NCI-H128 (cell line): ENCODE measurements around the gene PROC.
"Not testable (repeated sequence)": the region's sequence is repeated elsewhere in the genome, so short reads cannot be mapped to it uniquely, and the experiment has no call there.

ENCODE experiments used
- DNase-seq: peaks from one replicate; lab custom pipeline; 2025; ENCODE audit not compliant: unreplicated experiment; lab: John Stamatoyannopoulos, UW

The PROC gene

DNA sequence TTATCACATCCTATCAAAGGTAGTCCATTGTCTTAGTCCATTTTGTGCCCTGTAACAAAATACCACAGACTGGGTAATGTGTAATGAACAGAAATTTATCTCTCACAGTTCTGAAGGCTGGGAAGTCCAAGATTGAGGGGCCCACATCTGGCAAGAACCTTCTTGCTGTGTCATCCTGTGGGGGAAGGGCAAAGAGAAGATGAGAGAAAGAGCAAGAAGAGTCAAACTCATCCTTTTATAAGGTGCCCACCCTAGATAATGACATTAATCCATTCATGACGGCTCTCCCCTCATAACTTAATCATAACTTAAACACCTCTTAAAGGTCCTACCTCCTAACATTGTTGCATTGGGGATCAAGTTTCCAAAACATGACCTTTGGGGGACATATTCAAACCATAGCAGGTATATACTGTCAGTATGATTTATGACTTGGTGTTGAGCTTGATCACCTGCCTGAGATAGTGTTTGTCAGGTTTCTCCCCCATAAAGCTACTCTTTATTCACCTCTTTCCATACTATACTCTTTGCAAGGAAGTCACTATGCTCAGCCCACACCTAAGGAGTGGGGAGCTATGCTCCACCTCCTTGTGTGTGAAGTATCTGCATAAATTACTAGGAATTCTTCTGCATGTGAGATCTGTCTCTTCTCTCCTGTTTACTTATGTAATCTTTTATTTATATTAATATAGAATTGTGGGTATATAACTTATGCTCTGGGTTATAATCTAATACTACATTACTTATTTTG lies 25.2 kb upstream of the PROC start:
- no peak for DNase-seq

DNA sequence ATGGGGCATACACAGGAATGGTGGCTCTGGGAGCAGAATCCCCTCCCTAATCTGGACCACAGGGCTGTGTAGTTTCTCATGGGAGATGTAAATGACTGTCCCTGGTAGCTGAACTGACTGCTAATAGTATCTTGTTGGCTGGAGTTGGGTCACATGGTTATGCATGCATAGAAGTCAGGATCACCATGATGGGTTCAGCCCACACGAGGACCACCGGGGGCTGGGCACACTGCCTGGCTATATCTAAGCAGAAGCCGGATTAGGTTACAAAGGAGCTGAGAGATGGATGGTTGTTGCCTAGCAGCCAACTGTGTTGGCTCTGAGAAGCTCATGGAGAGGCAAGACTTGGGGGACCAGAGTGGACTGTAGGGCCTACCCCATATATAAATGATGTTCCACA lies 23.7 kb upstream of the PROC start:
- DNase-seq = no peak

DNA sequence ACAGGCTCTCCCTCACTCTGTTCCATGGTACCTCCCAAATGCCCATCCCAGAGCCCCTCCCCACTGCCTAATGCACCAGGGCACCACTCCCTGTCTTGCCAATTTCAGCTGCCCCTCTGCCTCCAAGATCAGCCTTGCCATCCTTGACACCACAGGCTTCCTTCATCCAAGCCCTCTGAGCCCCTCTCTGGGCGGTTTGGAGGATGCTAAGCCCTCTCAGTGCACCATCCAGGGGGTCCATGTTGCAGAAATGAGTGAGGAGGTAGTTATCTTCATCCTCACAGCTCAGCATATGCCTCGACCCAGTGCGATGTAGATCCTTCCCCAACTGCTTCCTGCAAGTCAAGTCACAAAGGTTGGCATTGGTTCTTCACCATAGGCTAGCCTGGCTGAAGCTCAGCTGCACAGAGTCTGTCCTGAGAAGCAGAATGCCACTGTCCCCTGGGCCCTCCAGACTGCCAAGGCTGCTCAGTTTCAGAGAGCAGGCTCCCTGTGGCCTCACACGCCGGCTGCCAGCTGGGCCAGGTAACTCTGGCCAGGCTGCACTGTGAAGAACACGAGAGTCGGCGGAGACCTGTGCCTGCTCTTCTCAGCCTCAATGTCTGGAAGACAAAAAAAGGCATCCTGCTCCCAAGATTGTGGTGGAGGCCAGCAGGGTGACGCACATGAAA lies 20.5 kb upstream of the PROC start:
- DNase-seq = no peak

DNA sequence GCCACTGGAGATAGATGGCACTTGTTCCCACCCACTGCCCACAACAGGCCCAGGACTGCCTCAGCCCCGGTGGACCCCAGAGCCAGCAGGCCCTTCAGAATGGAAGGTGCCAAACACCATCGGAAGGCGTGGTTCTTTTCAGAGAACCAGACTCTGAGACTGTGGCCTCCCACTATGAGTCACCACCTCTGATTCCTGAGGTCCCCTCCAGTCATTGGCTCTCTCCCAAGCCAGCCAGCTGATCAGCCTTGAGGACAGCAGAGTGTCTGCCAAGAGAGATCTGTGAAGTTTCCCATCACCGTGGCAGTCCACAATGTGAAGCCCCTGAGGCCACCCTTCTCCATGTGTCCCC lies 20.0 kb upstream of the PROC start:
- no peak for DNase-seq

DNA sequence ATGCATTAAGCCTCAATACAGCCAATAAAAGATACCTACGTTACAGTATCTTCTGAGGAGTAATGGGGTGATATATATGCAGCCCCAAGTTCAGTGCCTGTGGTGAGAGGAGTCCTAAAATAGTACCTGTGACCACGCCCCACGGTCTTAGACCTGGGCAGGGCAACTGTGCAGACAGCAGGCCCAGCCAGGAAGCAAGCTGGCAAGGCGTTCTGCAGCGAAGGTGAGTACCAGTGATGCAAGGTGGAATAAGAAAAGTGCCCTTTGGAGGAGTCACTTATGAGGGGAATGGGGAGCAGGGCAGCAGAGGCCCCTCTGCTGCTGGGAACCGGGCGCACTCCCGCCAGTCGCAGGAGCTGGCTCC lies 17.7 kb upstream of the PROC start:
- no peak for DNase-seq

DNA sequence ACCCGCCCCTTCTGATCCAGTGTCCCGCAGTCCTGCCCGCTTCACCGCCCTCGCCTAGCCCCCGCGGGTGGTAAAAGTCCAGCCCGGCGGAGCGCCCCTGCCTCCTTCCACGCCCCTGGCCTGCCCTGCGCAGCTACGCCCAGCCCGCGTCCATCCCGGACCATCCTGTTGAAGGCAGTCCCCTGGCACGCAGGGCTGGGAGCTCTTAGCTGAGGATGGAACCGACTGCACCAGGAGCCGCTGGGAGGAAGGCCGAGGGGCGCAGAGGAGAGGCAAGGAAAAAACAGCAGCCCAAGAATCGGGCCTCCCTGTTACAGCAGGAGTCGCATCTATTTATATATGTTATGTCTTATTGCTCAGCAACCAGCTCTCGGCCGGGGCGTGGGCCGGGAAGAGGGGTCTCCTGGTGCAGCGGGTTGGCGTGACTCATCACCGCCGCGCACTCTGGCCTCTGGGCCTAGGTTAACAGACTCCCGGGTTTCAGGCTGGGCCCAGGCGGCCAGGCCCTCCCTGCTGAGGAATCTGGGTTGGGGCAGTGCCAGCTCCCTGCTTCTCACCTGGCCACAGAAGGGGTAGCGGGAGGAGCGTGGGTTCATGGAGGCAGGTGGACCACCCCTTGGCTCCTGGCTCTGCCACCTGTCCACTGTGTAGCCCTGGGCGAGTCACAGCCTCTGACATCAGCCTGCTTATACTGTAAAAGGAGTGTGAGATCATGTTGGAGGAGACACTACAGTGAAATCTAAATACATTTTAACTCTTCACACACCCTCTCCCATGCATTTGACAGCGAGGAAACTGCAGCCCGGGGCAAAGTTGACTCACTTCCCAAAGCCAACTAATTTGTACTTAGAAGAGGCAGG lies 17.1 kb upstream of the PROC start:
- no peak for DNase-seq

DNA sequence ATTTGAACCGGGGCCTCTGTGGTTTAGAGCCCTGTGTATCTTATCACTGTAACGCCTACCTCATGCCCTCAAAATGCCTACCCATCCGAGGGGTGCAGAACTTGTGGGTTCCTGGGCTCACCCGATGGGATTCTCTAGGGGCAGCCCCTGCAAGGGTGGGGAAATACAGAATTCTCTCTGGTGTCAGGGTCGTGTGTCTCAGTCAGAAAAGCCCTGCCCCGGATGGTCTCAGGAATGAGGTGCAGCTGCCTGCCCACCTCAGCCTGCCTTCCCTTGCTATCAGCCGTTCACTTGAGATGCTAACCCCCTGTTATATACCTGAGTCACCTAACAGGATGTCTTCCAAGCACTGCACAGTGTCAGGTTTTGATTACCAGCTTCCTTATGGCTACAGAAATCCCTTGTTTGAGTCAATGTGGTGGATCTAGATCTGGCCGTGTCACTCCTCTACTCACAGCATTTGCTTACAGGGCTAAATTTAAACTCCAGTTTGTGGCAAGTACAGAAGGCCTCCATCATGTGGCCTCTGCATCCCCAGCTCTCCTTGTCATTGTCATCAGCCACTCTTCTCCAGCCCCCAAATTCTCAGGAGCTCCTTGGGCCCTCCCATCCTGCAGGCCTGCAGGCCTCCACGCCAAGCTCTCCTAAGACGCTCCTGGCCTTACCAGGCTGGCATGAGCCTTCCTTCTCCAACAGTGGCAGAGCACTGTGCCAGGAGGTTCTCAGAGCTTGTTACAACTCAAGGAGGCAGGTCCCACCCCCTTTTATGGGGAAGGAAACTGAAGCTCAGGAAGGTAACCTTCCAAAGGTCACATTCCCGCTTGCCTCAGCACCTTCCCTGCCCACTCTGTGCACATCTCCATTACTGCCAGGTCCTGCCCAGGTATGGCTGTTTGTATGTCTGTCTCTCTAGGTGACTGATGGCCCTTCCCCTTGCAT lies 16.2 kb upstream of the PROC start:
- no peak for DNase-seq

DNA sequence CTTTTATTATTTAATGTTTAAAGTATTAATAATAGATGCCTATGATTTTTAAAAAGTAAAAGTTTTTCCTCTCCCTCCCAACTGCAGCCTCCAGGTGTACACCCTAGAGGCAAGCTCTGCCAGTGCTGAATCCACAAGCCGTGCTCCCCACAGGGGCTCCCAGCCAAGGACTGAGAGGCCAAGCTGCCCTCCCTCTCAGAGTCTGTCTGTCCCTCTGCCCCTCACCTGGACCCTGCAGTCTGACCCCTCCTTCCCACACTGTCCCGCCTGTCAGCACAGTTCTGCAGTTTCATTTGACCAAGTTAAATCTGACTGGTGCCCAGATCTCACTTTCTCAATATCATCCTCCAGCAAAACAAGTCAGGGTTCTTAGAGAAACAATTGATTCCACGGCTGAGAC lies 14.8 kb upstream of the PROC start:
- no peak for DNase-seq

DNA sequence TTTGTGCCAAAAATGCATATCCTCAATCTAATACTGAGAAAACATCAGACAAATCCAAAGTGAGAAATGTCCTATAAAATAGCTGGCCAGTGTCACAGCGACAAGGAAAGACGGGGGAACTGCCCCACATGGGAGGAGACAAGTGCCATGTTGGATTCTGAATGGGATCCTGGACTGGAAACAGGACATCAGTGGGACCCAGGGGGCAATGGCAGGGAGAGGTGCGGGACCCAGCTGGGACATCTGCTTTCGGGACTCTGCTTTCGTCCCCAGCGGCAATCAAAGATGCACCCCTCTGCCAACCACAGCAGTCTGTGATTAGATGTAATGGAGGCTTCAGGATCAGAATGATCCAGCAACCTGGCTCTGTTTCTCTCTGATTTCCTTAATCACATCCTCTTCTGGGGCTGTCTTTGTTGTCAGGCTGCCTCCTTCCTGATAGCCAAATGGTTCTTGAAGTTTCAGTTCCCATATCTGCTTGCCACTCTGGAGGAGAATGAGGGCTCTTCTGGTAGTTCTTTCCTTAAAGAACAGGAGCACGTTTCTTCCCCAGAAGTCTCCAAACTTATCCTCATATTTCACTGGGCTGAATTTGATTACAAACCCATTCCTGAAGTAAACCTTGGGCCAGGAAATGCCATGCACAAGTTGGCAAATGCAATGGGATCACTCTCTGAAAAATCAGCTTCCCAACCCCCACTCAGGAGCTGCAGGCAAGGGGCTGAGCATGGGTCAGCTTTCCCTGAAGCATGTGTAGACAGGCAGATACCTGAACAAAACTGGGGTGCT lies 13.6 kb upstream of the PROC start:
- DNase-seq = no peak

DNA sequence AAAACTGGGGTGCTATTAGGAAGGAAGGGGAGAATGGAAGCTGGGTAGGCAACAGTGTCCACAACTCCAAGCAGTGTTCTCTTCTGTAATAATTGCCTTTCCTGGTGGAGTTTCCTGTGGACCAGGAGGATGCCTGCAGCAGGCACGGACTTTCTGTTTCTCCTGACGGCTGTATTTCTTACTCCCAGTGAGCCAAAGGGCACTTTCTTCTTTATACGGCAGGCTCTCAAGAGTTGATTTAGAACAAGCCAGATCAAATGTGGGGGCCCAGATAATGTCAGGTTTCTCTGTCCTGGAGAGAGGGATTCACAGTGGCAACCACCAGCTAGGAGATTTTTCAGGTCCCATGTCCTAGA lies 13.0 kb upstream of the PROC start:
- no peak for DNase-seq

DNA sequence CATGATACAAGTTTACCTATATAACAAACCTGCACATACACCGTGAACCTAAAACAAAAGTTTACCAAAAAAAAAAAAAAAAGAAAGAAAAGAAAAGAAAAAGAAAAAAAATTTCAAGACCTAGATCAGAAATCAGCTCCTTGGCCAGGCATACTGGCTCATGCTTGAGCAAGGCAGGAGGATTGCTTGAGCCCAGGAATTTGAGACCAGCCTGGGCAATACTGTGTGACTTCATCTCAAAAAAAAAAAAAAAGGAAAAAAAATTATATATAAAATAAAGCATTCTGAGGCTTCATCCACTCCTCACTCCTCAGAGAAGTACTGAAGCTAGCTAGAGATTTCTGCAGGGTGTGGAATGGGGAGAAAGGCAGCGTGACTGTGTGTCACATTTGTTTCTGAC lies 11.8 kb upstream of the PROC start:
- no peak for DNase-seq

DNA sequence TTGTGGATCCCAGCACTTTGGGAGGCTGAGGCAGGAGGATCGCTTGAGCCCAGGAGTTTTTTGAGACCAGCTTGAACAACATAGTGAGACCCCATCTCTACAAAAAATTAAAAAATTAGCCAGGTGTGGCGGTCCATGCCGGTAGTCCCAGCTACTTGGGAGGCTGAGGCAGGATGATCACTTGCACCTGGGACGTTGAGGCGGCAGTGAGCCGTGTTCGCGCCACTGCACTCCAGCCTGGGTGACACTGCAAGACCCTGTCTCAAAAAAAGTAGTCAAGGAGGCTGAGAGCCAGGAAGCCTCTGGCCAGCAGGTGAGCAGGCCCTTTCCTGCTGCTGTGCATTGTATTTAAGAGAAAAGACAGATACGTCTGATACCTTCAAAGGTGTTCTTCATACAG lies 11.1 kb upstream of the PROC start:
- no peak for DNase-seq

DNA sequence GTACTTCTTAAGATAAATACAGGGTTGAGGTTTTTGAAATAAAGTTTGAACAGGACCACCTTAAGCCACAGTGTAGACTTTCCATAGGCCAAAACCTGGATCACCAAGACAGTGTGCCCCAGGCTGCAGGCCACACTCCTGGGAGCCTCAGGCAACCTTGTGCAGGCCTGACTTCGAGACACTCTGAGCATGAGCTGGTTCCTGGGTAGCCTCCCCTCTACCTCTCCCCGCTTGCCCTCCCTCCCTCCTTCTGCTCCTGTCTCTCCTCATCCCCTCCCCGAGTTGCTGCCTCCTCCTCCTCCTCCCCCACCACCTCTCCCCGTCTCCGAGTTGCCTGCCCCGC lies 10.6 kb upstream of the PROC start:
- DNase-seq = no peak

DNA sequence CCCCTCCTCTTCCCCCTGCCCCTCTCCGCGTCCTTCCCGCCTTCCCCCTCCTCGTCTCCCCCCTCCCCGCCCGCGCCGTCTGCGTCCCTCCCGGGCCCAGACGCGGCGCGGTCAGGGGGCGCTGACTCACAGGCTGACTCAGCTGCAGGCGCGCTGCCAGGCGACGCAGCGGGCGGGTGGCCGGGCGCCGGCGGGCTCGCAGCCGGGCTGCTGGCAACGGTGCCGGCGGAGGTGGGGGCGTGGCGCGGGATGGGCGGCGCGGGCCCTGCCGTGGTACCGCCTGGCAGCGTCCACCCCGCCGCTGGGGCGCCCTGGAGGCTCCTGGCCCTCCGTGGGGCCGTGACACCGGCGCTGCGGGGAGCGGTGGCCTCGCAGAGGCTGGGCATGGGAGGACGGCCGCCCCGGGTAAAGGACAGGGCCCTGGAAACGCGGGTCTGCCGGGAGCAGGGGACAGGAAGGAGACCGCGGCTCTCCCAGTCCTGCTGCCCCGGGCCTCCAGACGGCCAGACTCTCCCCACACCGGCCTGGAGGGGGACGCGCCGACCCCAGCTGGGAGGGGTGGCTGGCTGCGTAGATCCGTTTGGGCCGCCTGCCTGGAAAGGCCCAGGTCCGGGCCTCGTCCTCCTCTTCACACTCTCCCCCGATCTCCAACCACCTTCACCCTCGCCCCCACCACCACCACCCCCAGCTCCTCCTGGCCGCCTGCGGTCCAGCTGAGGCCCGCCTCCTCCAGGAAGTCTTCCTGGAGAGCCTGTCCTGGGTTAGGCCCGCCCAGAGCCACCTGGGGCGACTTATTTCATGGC lies 10.0 kb upstream of the PROC start:
- DNase-seq = peak; percentile 52

DNA sequence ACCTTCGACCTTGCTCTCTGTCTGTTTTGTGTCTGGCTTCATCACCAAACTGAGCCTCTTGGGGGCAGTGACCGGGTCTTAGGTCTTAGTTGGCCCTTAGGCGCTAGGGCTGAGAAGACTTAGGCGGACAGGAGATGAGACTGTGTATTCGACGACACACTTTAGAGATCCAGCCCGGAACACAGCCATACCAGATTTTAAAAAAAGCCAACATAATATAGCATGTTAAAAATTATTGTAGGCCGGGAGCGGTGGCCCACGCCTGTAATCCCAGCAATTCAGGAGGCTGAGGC lies 9.5 kb upstream of the PROC start:
- DNase-seq = no peak

DNA sequence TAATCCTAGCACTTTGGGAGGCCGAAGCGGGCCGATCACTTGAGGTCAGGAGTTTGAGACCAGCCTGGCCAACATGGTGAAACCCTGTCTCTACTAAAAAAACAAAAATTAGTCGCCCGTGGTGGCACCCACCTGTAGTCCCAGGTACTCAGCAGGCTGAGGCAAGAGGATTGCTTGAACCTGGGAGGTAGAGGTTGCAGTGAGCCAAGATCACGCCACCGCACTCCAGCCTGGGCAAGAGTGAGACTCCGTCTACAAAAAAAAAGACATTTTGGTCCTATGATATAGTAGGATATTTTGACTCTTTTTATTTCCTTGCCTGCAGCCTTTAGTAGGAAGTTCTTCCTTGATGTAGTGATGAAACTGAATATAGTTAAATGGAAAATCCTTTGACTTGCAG lies 8.5 kb upstream of the PROC start:
- DNase-seq = not testable (repeated sequence)

DNA sequence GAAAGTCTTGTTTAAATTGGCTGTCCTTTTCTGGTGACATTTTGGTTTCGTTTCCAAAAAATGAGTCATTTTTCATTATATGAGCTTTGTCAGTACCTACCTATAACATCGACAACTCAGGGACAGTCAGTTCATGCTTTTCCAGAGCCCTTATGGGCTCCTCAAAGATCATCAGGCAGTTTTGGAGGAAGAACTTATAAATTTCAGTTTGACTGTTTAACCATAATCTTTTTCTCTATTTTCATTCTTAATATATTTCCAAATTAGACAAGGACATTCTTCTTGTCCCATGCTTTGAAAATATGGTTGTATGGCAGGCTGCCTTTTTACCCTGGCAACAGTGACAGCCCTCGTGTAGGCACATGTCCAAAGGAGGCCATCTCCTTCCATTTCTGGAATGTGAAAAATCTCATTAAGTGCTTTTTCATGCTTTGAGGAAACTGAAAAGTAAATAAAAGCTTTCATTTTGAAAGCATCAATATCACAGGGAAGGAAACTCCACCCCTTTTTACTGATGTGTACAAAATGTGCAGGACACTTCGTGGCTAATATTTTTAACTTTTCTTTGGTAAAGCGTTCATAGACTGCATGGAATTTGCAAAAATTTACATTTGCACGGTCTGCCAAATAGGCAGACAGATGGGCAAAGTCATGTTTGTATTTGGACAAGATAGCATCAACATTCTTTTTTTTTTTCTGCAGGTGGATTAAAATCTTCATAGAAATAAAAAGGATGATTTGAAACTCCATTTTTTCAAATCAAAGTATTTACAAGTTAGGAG lies 7.2 kb upstream of the PROC start:
- DNase-seq = no peak

DNA sequence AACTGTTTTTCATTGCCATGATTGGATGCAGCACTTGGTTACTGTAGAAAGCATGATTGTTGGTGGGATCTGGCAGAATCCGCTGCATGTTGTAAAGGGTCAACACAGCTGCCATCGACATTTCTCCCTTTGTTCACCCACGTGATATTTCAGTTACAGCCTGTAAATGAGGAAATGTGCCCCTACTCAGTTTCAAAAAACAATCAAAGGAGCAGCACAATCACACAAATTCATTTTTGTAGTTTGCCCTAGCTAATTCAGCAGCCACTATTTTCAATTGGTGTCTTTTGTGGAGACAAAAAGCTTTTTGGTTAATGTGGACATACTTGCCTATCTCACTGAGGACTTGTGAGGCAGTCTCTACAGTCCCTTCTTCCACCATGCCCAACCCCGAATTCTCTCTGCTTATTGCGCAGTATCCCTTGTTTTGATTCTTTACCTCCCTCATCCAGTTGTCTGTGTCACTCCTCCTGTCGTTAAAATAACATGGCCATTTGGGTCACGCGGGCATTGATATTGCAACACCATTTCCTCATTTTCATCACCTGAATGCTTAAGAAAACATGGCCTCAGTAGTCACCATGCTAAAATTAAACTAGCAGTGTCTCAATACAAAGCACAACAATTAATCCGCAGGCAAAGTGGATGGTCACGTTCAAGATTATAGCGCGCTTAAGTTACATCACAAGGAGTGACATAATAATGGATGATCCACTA lies 6.4 kb upstream of the PROC start:
- no peak for DNase-seq

DNA sequence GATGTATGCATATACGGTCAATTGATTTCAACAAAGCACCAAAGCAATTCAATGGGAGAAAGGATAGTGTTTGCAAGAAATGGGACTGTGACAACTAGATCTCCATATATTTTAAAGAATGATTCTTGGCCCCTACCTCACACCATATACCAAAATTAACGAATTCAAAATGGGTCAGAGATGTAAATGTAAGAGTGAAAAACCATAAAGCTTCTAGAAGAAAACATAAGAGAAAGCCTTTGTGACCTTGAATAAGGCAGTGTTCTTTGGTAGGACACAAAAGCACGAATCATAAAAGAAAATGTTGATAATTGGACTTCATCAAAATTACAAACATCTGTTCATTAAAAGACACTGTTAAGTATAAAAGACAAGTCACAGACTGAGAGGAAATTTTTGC lies 5.0 kb upstream of the PROC start:
- no peak for DNase-seq
